ENCODE data around the gene TSEN15. TPM values are rescaled to one million over a fixed set of nuclear protein-coding genes. Genes with fewer than 3 reads are reported as not detected.

Gene TSEN15
- total RNA-seq, 1 donor from 2014 or later: 22.4 TPM

GRCh38 chr1:184114818-184115398 lies 63.4 kb downstream of the TSEN15 start:
- TF ChIP-seq, protein P1, sequence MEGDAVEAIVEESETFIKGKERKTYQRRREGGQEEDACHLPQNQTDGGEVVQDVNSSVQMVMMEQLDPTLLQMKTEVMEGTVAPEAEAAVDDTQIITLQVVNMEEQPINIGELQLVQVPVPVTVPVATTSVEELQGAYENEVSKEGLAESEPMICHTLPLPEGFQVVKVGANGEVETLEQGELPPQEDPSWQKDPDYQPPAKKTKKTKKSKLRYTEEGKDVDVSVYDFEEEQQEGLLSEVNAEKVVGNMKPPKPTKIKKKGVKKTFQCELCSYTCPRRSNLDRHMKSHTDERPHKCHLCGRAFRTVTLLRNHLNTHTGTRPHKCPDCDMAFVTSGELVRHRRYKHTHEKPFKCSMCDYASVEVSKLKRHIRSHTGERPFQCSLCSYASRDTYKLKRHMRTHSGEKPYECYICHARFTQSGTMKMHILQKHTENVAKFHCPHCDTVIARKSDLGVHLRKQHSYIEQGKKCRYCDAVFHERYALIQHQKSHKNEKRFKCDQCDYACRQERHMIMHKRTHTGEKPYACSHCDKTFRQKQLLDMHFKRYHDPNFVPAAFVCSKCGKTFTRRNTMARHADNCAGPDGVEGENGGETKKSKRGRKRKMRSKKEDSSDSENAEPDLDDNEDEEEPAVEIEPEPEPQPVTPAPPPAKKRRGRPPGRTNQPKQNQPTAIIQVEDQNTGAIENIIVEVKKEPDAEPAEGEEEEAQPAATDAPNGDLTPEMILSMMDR (IDR thresholded peaks at IDR 0.05; ENCODE audit: unreplicated experiment): no peak
- no peak overlapping the region for H3K27ac Mint-ChIP-seq
- H3K27me3 Mint-ChIP-seq: no peaks in the 10 kb centered on the region
- H3K9me3 Mint-ChIP-seq (ENCODE audit: low read depth): no peaks in the 10 kb centered on the region
- no peak overlapping the region for H3K4me3 Mint-ChIP-seq (ENCODE audit: low read depth)
- no peak for DNase-seq (ENCODE audit: low spot score, unreplicated experiment)
- no peaks in the 10 kb centered on the region for H3K36me3 Mint-ChIP-seq (ENCODE audit: insufficient read depth)
- H3K4me1 Mint-ChIP-seq (ENCODE audit: low read depth): no peaks in the 10 kb centered on the region

GRCh38 chr1:184116287-184116686 lies 64.8 kb downstream of the TSEN15 start:
- Mint-ChIP-seq H3K4me1 (ENCODE audit: low read depth) (no peaks in the 10 kb centered on the region), H3K9me3 (ENCODE audit: low read depth) (no peaks in the 10 kb centered on the region), H3K27ac (no peak overlapping the region), H3K27me3 (no peaks in the 10 kb centered on the region), H3K36me3 (ENCODE audit: insufficient read depth) (peaks cover 1% of the 10 kb centered on the region), H3K4me3 (ENCODE audit: low read depth) (no peak overlapping the region)
- TF ChIP-seq, protein P1 (IDR thresholded peaks at IDR 0.05; ENCODE audit: unreplicated experiment): no peak
- DNase-seq (ENCODE audit: low spot score, unreplicated experiment): no peak

DNA sequence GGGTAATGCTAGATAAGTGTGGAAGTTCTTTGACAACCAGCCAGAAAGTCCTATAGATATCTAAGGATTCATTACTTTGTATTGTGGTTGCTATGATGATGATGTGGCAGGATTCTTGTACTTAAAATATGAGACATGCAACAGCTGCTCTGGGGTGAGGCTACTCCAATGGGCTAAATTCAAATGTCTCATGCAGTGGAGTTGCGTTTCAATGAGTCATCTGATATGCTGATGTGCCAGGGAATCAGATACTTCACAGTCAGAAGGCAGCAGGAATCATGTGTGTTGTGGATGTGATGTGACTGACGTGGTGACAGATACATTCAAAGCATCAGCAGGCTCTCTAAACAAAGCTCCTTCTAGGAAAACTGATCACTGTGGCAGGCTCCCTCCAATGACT lies 66.5 kb downstream of the TSEN15 start:
- Mint-ChIP-seq H3K4me3 (ENCODE audit: low read depth) (no peak overlapping the region), H3K9me3 (ENCODE audit: low read depth) (no peaks in the 10 kb centered on the region), H3K4me1 (ENCODE audit: low read depth) (no peaks in the 10 kb centered on the region), H3K27me3 (no peaks in the 10 kb centered on the region), H3K27ac (no peak overlapping the region), H3K36me3 (ENCODE audit: insufficient read depth) (peaks cover 2% of the 10 kb centered on the region)
- DNase-seq (ENCODE audit: low spot score, unreplicated experiment): no peak
- TF ChIP-seq, protein P1 (IDR thresholded peaks at IDR 0.05; ENCODE audit: unreplicated experiment): no peak

Other genes with a start within 250 kb of the TSEN15 start
- 5.9 TPM in 2 replicates for gene RGL1, start 246.6 kb upstream of the TSEN15 start, total RNA-seq
- gene COLGALT2, start 14.0 kb upstream of the TSEN15 start, total RNA-seq: 1.6 and 1.7 TPM in 2 replicates

Data from progenitor cell of endocrine pancreas (in vitro differentiated cells).